K562 (cell line): Measurements from ENCODE around the gene PTK6. TPM values are rescaled to one million over a fixed set of nuclear protein-coding genes. Genes with fewer than 3 reads are reported as not detected.

Source experiments
- ATF1 ChIP-seq, 2 experiments: fragments of 450-650 bp in 1 of 2; IDR thresholded peaks; 2 replicates each; pipeline ENCODE4 v1.6.1; 2016; ENCODE audit warnings: missing compliant biosample characterization in 1 of 2, missing genetic modification characterization in 1 of 2
- CBFA2T2 ChIP-seq: fragments of 450-650 bp; conservative IDR thresholded peaks from 2 replicates; pipeline ENCODE4 v1.6.1; 2017; ENCODE audit warnings: mild to moderate bottlenecking
- CSDE1 ChIP-seq, 2 experiments: fragments of 450-650 bp; IDR thresholded peaks; 2 replicates each; pipeline ENCODE4 v1.6.1; 2016; ENCODE audit warnings: mild to moderate bottlenecking in 1 of 2
- CXXC5 ChIP-seq: fragments of 250-450 bp; sonication (Bioruptor Pico); IDR thresholded peaks from 2 replicates; pipeline ENCODE4 v1.8.0; 2022; ENCODE audit warnings: inconsistent platforms, mild to moderate bottlenecking, moderate library complexity
- DACH1 ChIP-seq: fragments of 450-650 bp; IDR thresholded peaks from 2 replicates; pipeline ENCODE4 v1.6.1; 2018; ENCODE audit not compliant: partially characterized antibody
- DPF2 ChIP-seq: fragments of 450-650 bp; IDR thresholded peaks from 2 replicates; pipeline ENCODE4 v1.6.1; 2016
- EGR1 ChIP-seq: fragments of 450-650 bp; conservative IDR thresholded peaks from 2 replicates; pipeline ENCODE4 v1.6.1; 2017; ENCODE audit warnings: mild to moderate bottlenecking
- ESRRB ChIP-seq: fragments of 250-450 bp; sonication (Bioruptor Pico); IDR thresholded peaks from 2 replicates; pipeline ENCODE4 v1.5.0; 2020; ENCODE audit warnings: mild to moderate bottlenecking, moderate library complexity, borderline replicate concordance
- EZH2 ChIP-seq: IDR thresholded peaks from 2 replicates; pipeline ENCODE4 v1.6.1; 2012; ENCODE audit warnings: low read depth, mild to moderate bottlenecking, inconsistent platforms, low read length, borderline replicate concordance
- FOXP1 ChIP-seq: sonication (generic); formaldehyde crosslinking; IDR thresholded peaks from 2 replicates; pipeline ENCODE4 v1.8.0; 2022; ENCODE audit warnings: mild to moderate bottlenecking, missing genetic modification reagents
- GATAD2A ChIP-seq: fragments of 450-650 bp; IDR thresholded peaks from 2 replicates; pipeline ENCODE4 v1.6.1; 2017
- HNRNPH1 ChIP-seq: fragments of 200-400 bp; formaldehyde crosslinking; optimal IDR thresholded peaks from 2 replicates; pipeline ENCODE3; 2017; ENCODE audit warnings: low read depth, mild to moderate bottlenecking, low read length, moderate library complexity
- IRF2 ChIP-seq: sonication (generic); formaldehyde crosslinking; IDR thresholded peaks from 2 replicates; pipeline ENCODE4 v1.8.1; 2022; ENCODE audit warnings: mild to moderate bottlenecking, missing genetic modification reagents
- MLX ChIP-seq, 2 experiments: fragments of 450-650 bp in 1 of 2; sonication (generic) in 1 of 2; formaldehyde crosslinking; conservative IDR thresholded peaks; 2 replicates each; pipeline versions ENCODE4 v1.4.0 to v1.8.1; 2020 to 2022; ENCODE audit warnings: mild to moderate bottlenecking in 1 of 2, missing genetic modification reagents in 1 of 2
- RBM39 ChIP-seq: fragments of 200-400 bp; formaldehyde crosslinking; optimal IDR thresholded peaks from 2 replicates; pipeline ENCODE3; 2018; ENCODE audit warnings: low read depth, low read length
- RNF2 ChIP-seq: sonication (generic); IDR thresholded peaks from 2 replicates; pipeline ENCODE4 v1.6.1; 2016
- ZBTB7A ChIP-seq: IDR thresholded peaks from 2 replicates; pipeline ENCODE4 v1.6.1; 2011; ENCODE audit warnings: low read depth, mild to moderate bottlenecking, low read length, moderate library complexity, borderline replicate concordance; ENCODE audit not compliant: control insufficient read depth
- ZNF277 ChIP-seq: fragments of 250-450 bp; sonication (Bioruptor Pico); IDR thresholded peaks from 2 replicates; pipeline ENCODE4 v1.8.0; 2022; ENCODE audit warnings: inconsistent platforms, mild to moderate bottlenecking, moderate library complexity, borderline replicate concordance
- ZNF507 ChIP-seq: conservative IDR thresholded peaks from 2 replicates; pipeline ENCODE4 v1.6.1; 2017; ENCODE audit warnings: missing genetic modification characterization, missing compliant biosample characterization
- polyA plus RNA-seq, 8 experiments: library from polyadenylated mRNA; depleted of rRNA in 4 of 8; stranded (reverse) in 5 of 8; unstranded in 3 of 8; fragments of >200 nt; fragmentation: Nextera tagmentation in 2 of 8; fragmentation: Illumina TruSeq in 1 of 8; extraction: Ambion mirVana in 2 of 8; extraction: Trizol in 1 of 8; gene quantifications; 2 replicates each; pipeline versions ENCODE4 v1.2.1 to v1.2.3, GENCODE V29; 2011 to 2014; ENCODE audit warnings: inconsistent platforms in 1 of 8, missing spikeins in 1 of 8
- total RNA-seq, 7 experiments: library from RNA; depleted of rRNA in 6 of 7; stranded (reverse); fragments of >200 nt in 6 of 7; fragmentation: Illumina TruSeq in 2 of 7; extraction: Trizol in 2 of 7; gene quantifications; 2 replicates each; pipeline versions ENCODE4 v1.2.1 to v1.2.3, GENCODE V29; 2011 to 2021; ENCODE audit warnings: low replicate concordance in 1 of 7
- TF ChIP-seq, protein P1 (sequence below), 2 experiments: fragments of 450-650 bp; conservative IDR thresholded peaks; 2 replicates each; pipeline ENCODE4 v1.6.1; 2017; ENCODE audit warnings: mild to moderate bottlenecking in 2 of 2, moderate library complexity in 2 of 2
- TF ChIP-seq, protein P2 (sequence below), 2 experiments: fragments of 450-650 bp; IDR thresholded peaks; 2 replicates each; pipeline ENCODE4 v1.6.1; 2018; ENCODE audit warnings: mild to moderate bottlenecking in 2 of 2, low read depth in 1 of 2; ENCODE audit not compliant: partially characterized antibody in 2 of 2

The PTK6 gene
- total and polyA plus RNA-seq, 9 of the 15 experiments (the other 6 are each of a cell fraction or from before 2014, with no cell fraction given), result 0.07 TPM; not detected in 8

DNA sequence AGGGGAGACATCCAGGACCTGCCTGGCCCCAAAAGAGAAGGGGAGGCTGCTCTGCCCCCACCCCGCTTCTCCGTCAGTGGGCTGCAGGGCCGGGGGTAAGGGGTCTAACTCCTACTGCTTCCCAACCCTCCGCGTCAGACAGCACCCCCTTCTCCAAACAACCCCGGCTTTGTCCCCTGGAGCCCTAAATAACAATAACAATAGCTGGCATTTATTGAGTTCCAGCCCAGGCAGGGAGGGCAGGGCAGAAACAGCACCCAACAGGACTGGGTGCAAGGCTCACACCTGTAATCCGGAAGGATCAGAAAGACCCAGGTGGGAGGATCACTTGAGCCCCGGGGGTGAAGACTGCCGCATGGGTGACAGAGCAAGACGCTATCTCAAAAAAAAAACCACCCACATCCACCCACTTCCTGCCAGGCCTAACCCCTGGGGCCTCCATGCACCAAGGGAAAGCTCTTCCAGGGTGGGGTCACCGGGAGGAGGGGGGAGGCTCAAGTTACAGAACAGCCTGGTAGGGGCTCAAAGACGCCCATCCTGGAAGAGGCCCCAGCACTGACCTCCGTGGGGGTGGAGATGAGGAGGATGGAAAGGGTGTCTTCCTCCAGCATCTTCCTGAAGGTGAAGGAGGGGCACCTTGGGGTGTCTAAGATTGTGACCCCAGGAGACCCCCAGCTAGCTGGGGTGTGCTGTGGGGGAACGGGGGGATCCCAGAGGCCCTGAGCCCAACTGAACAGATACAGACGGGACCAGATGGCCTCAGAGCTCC, 15.5 kb upstream of the PTK6 start (continued):
- TF ChIP-seq DACH1 (peak; percentile 23), DPF2 (peak; percentile 88), ESRRB (CRISPR knock-in tag) (no peak), CBFA2T2 (no peak; the same call in 1 of the 2 replicates), RBM39 (no peak), GATAD2A (peak; percentile 81), HNRNPH1 (no peak), ZNF277 (CRISPR knock-in tag) (no peak), EGR1 (peak; percentile 95), FOXP1 (peak; percentile 70; the same call in 1 of the 2 replicates), RNF2 (peak; percentile 82; the same call in 1 of the 2 replicates), CXXC5 (CRISPR knock-in tag) (no peak), ATF1 (CRISPR knock-in tag; IDR thresholded peaks at IDR 0.05) (no peak), ATF1 (tag; IDR thresholded peaks at IDR 0.05) (peak; percentile 38; the same call in 1 of the 2 replicates), ZNF507 (tag) (no peak), EZH2 (no peak), CSDE1 (IDR thresholded peaks at IDR 0.05) (no peak), ZBTB7A (peak; percentile 63; the same call in 1 of the 2 replicates), IRF2 (CRISPR knock-in tag) (no peak), MLX (CRISPR knock-in tag; conservative IDR thresholded peaks at IDR 0.05) (no peak)
- TF ChIP-seq, protein P1, sequence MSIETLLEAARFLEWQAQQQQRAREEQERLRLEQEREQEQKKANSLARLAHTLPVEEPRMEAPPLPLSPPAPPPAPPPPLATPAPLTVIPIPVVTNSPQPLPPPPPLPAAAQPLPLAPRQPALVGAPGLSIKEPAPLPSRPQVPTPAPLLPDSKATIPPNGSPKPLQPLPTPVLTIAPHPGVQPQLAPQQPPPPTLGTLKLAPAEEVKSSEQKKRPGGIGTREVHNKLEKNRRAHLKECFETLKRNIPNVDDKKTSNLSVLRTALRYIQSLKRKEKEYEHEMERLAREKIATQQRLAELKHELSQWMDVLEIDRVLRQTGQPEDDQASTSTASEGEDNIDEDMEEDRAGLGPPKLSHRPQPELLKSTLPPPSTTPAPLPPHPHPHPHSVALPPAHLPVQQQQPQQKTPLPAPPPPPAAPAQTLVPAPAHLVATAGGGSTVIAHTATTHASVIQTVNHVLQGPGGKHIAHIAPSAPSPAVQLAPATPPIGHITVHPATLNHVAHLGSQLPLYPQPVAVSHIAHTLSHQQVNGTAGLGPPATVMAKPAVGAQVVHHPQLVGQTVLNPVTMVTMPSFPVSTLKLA (conservative IDR thresholded peaks at IDR 0.05), result peak in 1 of 2 experiments; percentile 39; a peak in 1 of 4 replicates
- TF ChIP-seq, protein P2, sequence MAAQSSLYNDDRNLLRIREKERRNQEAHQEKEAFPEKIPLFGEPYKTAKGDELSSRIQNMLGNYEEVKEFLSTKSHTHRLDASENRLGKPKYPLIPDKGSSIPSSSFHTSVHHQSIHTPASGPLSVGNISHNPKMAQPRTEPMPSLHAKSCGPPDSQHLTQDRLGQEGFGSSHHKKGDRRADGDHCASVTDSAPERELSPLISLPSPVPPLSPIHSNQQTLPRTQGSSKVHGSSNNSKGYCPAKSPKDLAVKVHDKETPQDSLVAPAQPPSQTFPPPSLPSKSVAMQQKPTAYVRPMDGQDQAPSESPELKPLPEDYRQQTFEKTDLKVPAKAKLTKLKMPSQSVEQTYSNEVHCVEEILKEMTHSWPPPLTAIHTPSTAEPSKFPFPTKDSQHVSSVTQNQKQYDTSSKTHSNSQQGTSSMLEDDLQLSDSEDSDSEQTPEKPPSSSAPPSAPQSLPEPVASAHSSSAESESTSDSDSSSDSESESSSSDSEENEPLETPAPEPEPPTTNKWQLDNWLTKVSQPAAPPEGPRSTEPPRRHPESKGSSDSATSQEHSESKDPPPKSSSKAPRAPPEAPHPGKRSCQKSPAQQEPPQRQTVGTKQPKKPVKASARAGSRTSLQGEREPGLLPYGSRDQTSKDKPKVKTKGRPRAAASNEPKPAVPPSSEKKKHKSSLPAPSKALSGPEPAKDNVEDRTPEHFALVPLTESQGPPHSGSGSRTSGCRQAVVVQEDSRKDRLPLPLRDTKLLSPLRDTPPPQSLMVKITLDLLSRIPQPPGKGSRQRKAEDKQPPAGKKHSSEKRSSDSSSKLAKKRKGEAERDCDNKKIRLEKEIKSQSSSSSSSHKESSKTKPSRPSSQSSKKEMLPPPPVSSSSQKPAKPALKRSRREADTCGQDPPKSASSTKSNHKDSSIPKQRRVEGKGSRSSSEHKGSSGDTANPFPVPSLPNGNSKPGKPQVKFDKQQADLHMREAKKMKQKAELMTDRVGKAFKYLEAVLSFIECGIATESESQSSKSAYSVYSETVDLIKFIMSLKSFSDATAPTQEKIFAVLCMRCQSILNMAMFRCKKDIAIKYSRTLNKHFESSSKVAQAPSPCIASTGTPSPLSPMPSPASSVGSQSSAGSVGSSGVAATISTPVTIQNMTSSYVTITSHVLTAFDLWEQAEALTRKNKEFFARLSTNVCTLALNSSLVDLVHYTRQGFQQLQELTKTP (IDR thresholded peaks at IDR 0.05; ENCODE audit: low read depth in 1 of 2, partially characterized antibody in 2 of 2), result peak in 1 of 2 experiments; percentile 12
